ENCODE measurements around the gene PWP1. TPM values are rescaled to one million over a fixed set of nuclear protein-coding genes. Genes with fewer than 3 reads are reported as not detected.

The PWP1 gene
- 73.0 TPM for polyA plus RNA-seq (2013, experiment 1 of 2; ENCODE audit: insufficient read length)
- polyA plus RNA-seq (2013, experiment 2 of 2; ENCODE audit: insufficient read length) = 72.7 TPM

DNA sequence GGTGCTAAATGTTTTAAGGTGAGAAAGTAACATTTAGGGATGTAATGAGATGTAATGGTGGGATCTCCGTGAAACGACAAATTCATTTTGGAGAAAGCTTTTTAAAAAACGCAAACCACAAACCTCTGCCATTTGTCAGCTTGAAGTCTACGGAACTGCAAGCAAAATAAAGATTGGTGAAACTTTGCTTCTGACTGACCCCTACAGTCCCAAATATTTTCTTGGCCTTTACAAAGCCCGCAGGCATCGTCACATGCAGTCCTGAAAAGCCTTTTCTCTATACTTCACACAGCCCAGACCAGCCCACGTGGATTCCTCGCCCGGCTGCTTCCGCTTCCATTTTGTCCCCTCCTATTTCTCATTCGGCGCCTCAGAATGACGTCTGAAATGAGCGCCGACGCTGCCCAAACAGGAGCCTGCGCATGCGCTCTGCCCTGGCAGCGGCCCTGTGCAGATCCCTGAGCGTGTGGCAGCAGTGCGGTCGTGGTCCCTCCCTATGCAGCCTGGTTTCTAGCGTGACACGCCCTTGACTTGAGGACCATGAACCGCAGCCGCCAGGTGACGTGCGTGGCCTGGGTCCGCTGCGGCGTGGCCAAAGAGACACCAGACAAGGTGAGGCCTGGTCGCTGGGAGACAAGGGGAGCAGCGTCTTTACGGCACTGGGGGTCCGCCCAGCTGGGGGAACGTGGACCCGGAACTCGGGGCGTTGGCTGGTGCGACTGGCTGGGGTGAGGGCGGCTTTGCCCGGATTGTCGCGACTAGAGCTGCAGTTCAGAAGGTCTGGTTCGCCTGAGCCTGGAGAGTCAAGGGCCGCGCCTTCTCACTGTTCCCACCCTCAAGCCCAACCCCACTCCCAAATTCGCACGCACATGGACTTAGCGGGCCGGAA lies at the start of gene PWP1:
PWP1 (plus strand) TSS at position 440 of the 889 bp plus-strand sequence; CDS start at position 541, 101 bp downstream.
- DNase-seq = peak; percentile 96

DNA sequence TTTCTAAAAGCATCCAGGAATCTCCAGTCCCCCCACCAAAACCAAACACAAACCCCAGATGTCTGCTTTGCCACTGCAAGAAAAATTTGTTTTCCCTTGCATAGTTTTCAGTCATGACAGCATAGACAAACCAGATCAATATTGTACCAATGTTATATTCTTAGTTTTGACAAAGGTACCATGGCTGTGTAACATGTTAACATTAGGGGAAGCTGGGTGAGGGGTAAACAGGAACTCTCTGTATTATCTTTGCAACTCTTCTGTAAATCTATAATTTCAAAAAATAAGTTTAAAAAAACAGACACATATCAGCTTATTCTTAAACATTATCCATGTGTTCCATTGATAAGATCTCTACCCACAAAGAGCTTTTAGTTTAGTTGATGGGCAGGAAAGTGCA lies 44.4 kb upstream of the PWP1 start:
- DNase-seq = no peak

DNA sequence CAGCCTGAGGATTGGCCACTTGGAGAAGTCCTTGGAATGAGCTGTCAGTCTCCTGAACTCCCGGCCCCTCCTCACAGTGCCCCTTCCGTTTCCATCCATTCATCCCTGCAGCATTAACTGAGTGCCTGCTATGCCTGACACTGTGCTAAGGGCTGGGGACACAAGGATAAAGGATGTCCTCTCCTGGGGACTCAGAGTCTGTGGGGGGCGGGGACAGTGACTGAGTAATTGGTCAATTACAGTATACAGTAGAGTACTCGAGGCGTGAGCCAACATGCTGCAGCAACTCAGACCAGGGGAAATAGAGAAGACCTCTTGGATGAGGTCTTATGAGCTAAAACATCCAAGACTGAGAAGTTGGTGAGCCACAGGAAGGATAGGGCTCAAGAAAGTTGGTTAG lies 43.4 kb upstream of the PWP1 start:
- no peak for DNase-seq

DNA sequence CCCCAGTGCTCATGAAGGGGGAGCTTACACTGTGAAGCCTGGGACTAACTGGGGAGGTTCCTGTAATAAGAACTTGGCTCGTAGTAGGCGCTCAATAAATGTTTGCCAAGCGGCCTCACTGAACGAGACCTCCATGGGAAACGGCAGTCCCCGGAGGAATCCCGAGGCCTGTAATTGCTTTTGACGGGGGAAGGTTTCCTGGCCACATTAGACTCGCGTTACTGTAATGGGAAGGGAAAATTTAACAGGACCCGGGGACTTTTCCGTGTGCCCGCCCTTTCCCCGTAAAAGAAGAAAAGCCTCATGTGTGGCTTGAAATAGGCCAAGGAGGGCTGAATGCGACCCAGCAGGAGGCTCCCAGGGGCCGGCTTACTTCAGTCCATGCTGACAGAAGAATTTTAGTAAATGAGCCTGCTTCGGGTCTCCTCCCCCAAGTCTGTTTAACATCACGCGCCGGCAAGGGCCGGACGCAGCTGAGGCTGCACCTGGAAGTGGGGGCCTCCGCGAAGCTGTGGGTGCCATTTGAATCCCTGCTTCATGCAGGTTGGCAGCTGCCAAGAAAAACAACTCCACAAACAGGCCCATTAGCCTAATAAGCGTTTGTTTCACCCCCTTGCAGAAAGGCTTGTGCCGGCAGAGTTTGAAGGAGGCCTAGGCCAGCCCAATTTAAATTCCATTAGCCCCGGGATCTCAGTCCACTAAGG lies 39.8 kb upstream of the PWP1 start:
- DNase-seq = peak; percentile 14

DNA sequence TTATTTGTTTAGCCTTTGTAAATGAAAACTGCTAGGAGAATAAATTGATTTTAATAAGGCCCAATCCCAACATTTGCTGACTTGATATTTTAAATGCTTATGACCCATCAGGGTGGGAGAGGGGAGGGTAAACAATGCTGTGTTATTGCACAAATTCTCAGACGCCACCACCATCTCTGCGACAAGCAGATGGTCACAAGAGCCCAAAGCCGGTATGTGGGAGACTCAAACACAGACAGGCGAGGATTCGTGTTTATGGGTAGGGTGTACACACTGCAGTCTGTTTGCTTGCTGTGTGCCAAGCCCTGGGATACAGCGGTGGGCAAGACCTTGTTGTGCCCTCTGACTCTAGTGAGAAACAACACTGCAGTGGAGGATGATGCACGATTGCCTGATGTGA lies 39.2 kb upstream of the PWP1 start:
- no peak for DNase-seq

DNA sequence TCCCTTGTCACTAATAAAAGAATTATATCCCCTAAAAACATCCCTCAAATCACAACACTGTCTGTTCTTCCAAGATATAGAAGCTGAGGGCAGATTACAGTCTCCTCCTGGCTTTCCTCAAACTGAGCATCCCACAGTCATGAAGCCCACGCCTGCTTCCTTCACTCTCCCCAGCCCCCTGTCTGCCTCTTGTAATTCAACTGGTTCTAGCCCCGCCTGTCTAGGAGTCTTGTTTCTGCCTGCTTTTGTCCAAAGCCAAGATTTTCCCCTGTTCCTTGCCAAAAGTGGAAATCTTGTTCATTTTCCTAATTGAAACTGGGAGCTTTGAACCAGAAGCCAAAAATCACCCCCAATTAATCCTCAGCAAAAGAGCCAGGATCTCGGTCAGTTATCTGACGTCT lies 35.9 kb upstream of the PWP1 start:
- no peak for DNase-seq

DNA sequence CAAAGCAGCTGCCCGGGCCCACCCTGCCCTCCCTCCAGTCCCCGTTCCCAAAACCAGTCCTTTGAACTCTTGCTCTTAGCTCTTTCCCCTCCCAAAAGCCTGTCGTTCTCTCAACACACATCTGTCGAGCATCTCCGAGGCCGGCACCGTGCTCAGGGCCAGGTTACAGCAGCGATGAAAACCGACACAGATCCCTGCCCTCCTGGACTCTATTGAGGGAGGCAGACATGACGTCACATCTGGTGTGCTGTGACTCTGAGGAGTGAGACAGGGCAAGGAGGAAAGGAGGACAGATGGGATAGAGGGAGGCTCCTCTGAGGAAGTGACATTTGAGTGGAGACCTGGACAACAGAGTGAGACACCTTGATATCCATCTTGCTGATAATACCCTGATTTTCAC lies 34.6 kb upstream of the PWP1 start:
- no peak for DNase-seq

DNA sequence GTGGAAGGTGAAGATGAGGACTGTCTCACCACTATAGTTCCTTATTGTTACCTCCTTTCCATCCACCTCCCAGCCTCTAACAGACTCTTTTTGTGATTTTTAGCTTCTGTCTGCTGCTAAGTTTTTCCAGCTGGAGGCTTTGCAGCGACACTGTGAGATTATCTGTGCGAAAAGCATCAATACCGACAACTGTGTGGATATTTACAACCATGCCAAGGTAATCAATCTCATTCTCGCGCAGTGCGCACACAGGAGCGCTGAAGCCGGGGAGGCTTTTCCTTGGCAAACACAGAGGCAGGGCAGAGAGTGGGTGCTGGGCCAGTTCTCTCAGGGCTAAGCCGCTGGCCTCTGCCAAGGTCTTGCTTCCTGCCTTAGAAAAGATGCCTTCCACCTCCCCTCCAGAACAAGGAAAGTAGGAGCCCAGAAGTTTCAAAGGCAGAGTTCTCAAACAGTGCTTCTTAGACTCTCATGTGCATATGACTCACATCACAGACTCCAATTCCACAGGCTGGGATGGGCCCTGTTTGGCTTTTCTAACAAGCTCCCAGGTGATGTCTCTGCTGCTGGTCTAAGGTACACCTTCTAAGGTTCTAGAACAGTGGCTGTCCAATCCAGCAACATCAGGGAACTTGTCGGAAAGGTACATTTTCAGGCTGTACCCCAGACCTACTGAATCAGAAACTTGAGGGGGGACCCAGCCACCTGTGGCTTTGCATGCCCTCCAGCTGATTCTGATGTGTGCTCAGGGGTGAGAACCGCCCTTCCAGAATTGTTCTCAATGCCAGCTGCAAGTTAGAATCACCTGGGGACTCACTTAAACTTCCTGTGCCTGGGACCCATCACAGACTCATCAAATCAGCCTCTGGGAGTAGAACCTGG lies 33.8 kb upstream of the PWP1 start:
- no peak for DNase-seq

DNA sequence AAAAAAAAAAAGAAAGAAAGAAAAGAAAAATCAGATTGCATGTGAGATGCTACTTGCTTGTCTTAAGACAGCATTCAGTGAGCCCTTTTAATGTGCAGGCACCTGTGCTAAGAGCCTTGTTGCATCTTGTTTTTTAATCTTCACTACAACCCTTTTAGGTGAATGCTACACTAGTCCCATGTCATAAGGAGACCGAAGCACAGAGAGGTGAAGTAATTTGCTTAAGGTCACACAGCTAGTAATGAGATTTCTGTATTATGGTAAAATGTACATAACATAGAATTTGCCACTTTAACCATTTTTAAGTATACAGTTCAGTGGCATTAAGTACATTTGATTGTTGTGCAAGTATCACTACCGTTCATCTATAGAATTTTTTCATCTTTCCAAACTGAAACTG lies 32.1 kb upstream of the PWP1 start:
- DNase-seq = no peak

DNA sequence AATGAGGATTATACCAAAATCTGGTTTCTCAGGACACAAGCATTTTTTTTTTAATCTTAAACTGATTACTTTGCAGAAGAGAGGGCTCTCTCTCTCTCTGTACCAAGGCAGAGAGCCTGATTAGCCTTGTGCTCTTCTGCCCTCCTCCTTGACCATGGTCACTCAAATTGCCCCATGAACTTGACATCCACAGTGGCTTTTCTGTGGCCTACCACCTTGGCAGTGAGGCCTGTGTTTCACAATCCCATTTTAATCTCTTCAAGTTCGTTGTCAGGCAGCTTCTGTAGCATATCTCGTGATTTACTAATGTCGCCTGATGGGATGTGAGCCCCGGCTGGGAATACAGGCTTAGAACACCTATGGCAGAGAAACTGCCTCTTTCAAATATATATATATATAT lies 30.7 kb upstream of the PWP1 start:
- DNase-seq = no peak

DNA sequence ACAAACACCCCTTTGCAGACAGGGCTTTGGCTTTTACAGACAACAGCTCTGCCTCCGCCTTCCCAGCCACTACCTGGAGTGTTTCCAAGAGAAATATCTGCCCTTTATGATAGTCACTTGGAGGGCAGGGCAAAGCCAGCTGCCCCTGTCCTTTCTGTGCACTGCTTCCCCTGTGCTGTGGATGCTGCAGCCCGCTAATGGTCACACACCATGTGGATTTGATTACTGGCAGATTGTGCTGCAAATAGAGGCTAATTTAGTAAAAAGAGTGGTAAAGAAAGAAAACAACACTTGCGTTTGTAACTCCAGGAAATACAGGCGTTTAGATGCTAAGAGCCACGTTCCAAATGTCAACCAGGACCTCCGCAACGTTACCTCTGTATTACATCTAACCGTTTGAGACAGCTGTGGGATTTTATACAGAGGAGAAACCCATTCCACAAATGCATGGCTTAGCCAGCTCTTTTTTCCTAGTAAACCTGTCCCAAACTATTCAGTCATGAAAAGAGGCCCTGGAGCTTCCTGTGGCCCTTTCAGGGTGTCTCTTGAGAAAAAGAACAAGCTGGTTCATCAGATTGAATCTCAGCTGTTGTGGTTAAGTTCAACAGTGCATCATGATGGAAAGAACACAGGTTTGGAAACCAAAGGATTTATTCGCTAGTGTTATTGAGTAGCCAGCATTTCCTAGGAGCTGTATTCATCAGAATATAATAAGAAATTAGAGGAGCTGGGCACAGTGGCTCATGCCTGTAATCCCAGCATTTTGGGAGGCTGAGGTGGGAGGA lies 30.1 kb upstream of the PWP1 start:
- peak; percentile 15 for DNase-seq

DNA sequence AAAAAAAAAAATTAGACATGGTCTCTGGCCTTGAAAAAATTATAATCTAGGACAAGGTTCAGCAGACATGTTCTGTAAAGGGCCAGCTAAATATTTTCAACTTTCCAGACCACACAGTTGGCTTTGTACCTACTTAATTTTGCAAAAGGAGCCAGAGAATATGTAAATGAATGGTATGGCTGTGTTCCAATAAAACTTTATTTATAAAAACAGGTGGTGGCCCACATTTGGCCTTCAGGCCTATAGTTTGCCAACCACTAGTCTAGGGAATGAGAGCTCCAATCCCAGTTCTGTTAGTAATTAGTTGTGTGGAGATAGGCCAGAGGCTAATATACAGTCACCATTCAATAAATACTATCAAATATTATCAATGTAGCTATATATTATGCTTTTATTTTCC lies 29.3 kb upstream of the PWP1 start:
- no peak for DNase-seq

DNA sequence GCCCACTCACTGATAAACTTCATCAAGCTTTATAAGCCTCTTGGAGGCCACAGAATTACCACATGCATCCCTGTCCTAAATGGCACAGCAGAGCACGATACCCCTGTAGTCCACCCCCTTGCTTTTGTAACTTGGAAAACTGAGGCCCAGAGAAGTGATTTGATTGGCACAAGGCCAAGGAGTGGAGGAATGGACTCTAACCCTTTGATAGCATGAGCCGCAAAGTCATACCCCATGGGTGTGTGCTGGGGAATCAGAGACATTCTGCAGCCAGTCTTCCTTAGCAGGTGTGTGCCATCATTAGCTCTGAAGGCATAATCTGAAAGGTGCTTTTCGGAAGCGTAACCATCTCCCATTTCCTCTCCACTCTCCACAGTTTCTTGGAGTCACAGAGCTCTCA lies 28.5 kb upstream of the PWP1 start:
- DNase-seq = no peak

DNA sequence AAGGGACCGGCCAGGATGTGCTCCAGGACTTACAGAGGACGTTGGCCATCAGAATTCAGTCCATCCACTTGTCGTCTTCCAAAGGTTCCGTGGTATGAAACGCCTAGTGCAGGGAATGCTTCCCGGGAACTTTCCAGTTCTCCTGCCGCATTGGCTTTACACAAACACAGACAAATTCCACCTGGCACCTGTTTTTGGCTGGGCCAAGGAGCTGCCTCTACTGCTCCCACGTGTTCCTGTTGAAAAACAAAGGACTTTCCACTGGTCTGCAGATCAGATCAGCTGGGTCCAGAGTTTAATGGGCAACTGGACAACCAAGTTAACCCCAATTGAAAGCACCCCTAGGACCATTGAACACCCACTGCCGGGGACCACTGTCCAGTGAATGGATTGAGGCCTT lies 28.0 kb upstream of the PWP1 start:
- no peak for DNase-seq

DNA sequence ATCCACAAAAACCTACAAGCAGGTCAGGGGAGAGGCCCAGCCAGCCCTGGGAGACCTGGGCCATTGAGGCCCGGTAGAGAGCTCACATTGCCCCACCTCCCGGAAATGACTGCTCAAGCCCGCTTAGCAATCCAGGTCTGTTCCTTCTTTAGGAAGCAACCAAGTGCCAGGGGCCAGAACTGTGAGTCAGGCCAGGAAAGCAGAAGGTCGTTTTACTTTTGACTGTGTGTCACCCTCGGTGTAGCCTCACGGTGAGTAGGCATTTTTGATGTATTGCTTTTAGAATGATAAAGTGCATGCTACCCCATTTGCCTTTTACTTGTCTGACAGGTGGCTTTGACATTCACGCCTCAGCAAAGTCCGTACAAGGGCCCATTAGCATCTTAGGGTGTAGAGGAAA lies 25.4 kb upstream of the PWP1 start:
- DNase-seq = no peak

DNA sequence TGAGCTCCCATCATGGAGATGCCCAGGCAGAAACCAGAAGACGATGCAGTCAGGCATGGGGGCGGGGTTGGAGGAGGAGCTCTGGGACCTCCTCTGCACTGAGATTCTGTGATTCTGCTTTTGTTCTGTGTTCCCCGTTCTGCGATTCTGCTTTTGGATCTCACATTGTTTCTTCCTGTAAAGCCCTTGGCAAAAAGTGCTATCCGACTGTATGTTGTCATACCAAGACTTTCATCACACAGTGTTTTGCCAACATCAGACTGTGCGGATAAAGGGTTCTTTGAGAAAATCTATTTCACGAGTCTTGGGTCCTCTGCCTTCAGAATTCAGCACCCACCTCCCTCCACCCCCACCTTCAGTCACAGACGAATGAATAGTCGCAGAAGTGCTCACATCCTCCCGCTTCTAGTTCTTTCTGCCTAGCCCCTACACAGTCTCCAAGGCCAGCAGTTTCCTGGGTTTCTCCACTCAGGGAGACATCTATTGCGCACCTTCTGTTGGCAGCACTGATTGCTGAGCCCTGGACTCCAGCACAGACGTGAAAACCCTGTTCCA lies 24.7 kb upstream of the PWP1 start:
- no peak for DNase-seq

DNA sequence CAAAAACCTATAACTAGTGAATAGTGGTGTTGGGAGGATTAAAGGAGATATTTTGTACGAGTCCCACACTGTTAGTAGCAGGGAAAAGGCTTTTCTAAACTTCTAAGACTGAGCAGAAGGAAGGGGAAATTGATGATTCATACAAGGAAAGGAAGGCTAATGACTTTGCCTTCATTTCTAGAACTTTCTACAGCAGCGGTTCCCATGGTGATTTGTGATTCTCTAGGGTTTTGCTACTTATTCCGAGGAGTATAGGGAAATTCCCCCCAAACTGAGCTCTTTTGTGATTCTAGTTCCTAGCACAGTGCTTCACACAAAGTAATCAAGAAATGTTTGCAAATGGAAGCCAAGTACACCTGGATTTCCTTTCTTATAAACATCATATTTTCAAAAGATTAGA lies 23.8 kb upstream of the PWP1 start:
- no peak for DNase-seq

DNA sequence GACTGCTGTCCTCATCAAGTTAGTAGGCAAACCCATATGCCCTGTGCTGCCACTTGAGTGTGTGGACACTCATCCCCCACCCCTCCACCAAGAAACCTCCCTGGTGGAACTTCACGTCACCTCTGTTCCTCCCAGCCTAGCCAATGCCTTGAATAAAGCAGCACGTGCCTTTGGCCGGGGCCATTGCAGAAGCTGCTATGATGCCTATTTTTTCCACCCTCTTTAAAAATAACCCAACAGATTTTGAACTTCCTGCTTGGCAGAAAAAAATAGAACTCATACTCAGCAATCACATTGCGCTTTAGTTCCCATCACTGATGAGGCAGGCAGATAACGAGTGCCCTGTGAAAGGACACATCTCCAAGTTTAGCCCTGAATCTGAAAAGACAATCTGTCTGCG lies 23.1 kb upstream of the PWP1 start:
- DNase-seq = no peak

DNA sequence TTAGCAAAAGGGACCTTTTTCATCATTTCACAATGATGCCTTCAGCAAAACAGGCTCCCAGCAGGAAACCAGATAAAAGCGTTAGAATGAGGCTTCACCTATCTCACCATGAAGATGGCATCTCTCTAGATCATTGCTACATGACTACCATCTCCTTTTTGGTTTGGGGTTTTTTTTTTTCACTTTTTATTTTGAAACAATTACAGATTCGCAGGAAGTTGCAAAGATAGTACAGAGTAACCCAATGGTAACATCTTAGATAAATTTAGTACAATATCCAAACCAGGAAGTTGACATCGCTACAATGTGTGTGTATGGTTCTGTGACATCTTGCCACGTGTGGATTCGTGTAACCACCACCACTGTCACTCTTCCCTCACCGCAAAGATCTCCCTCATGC lies 22.3 kb upstream of the PWP1 start:
- no peak for DNase-seq

DNA sequence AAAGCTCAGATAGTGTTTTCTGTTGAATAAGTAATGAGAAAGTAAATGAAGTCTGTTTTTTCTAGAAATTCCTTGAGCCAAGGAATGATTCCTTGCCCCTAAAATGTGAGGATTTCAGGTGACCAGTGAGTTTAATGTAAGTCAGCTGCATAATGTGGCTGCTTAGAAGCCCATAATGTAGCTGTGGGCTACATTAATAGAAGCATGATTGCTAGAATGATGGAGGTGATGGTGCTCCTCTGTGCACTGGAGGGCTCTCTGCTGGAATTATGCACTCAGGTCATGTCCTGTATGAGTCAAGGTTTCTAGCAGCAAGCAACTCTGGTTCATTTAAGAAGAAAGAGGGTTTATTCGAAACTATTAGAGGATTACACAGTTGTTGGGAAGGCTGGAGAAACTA lies 19.6 kb upstream of the PWP1 start:
- DNase-seq = no peak

DNA sequence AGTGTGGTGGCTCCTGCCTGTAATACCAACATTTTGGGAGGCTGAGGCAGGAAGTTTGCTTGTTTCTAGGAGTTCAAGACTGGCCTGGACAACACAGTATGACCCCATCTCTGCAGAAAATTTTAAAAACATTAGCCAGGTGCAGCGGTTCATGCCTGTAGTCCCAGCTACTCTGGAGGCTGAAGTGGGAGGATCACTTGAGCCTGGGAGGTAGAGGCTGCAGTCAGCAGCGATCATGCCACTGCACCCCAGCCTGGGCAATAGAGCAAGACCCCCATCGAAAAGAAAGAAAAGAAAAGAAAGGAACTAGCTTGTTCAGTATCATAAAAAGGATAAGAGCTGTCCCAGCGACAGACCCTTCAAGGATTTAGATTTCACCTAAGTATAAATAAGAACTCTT lies 18.1 kb upstream of the PWP1 start:
- no peak for DNase-seq
